Natural killer cell (primary cell): ENCODE measurements around the gene ZFP69. TPM values are rescaled to one million over a fixed set of nuclear protein-coding genes. Genes with fewer than 3 reads are reported as not detected.

Experiments used
- ATAC-seq, 3 donors: fragments of 150-1000 bp in 2 of 3; fragments of 200-7000 bp in 1 of 3; cut with Tn5 transposase; 1 replicate in 1 of 3; 2 replicates in 2 of 3; pipeline ENCODE4 v1.10.0; 2021; ENCODE audit warnings: mild to moderate bottlenecking in 2 of 3, moderate library complexity in 2 of 3
- DNase-seq, 2 donors: peaks; one replicate each; pipeline versions ENCODE4 v3.0.0 to v3.0.0-alpha.2; 2013 to 2021; ENCODE audit warnings: mixed read lengths in 1 of 2
- H3K27ac ChIP-seq: one replicate; pipeline ENCODE4 v1.5.1; 2013; ENCODE audit warnings: mild to moderate bottlenecking, low read length
- H3K27me3 ChIP-seq: one replicate; pipeline ENCODE4 v1.6.1; 2013; ENCODE audit warnings: low read length; ENCODE audit not compliant: control insufficient read depth, insufficient read depth
- H3K36me3 ChIP-seq: one replicate; pipeline ENCODE4 v1.6.1; 2013; ENCODE audit warnings: low read length; ENCODE audit not compliant: control insufficient read depth, insufficient read depth
- H3K4me1 ChIP-seq: one replicate; pipeline ENCODE4 v1.6.1; 2013; ENCODE audit warnings: low read length; ENCODE audit not compliant: control insufficient read depth, insufficient read depth
- H3K4me3 ChIP-seq: one replicate; pipeline ENCODE4 v1.5.1; 2013; ENCODE audit warnings: low read length
- H3K9me3 ChIP-seq: one replicate; pipeline ENCODE4 v1.6.1; 2013; ENCODE audit warnings: low read length; ENCODE audit not compliant: control insufficient read depth, insufficient read depth
- H3K27ac Mint-ChIP-seq, 2 donors: one replicate each; pipeline ENCODE4 v1.8.0; 2022; ENCODE audit warnings: mild to moderate bottlenecking in 2 of 2, mixed read lengths in 2 of 2, moderate library complexity in 1 of 2
- H3K27me3 Mint-ChIP-seq, 2 donors: one replicate each; pipeline ENCODE4 v1.8.0; 2022; ENCODE audit warnings: low read depth in 2 of 2, mixed read lengths in 2 of 2
- H3K36me3 Mint-ChIP-seq: one replicate; pipeline ENCODE4 v1.8.0; 2022; ENCODE audit warnings: mixed read lengths
- H3K4me1 Mint-ChIP-seq, 2 donors: one replicate each; pipeline ENCODE4 v1.8.0; 2022; ENCODE audit warnings: mixed read lengths in 2 of 2
- H3K4me3 Mint-ChIP-seq: one replicate; pipeline ENCODE4 v1.8.0; 2022; ENCODE audit warnings: mild to moderate bottlenecking, moderate library complexity, mixed read lengths
- H3K9me3 Mint-ChIP-seq, 2 donors: one replicate each; pipeline ENCODE4 v1.8.0; 2022; ENCODE audit warnings: mixed read lengths in 2 of 2
- WGBS: methylation state at CpG from one replicate; pipeline ENCODE4 v1.1.7; 2013; ENCODE audit warnings: missing lambda C conversion rate; ENCODE audit not compliant: insufficient coverage; 5-methylcytosine and 5-hydroxymethylcytosine counted together
- intact Hi-C: fragments of 100-400 bp; cut with micrococcal nuclease; formaldehyde crosslinking; loops from one replicate; pipeline ENCODE4 v1.14.2; 2022
- total RNA-seq, 4 donors: library from RNA; stranded (reverse); fragments of 120-200 nt in 1 of 4; gene quantifications; one replicate each; pipeline versions ENCODE4 v1.2.3 to v1.2.4, GENCODE V29; 2013 to 2022
- TF ChIP-seq, protein P1 (sequence below): fragments of 200-600 bp; IDR thresholded peaks from one replicate; pipeline ENCODE4 v1.8.0; 2022; ENCODE audit warnings: antibody characterized with exemption

ZFP69 gene
- total RNA-seq, 3 donors from 2014 or later (not counting 1 experiment from before 2014, with no cell fraction given) = 4.6 to 5.4 (median 4.6) TPM

DNA sequence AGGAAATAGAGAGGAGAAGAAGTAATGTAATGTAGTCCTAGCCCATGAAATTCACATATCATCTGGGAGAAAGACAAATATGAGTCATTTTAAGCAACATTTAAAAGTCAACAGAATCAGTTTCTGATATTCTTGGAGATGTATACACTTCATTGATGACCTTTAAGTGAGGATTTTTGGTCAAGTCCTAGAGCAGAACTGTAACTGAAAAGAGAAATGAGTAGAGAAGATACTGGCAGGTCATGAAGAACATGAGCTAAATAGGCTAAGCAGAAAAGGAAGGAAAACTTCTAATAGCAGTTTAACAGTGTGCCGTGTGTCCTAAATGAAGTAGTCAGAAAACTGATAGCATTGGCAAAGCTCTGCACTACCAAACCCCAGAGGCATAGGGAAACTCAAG, 22.2 kb upstream of the ZFP69 start:
- Mint-ChIP-seq H3K36me3 (peaks cover 41% of the 10 kb centered on the region), H3K9me3 (peaks cover 10 to 28% of the 10 kb centered on the region in 2 donors), H3K27me3 (no peaks in the 10 kb centered on the region), H3K27ac (no peak overlapping the region), H3K4me1 (peaks cover 12 to 17% of the 10 kb centered on the region in 2 donors), H3K4me3 (no peak overlapping the region)
- Histone ChIP-seq H3K4me3 (no peak overlapping the region), H3K27me3 (no peaks in the 10 kb centered on the region), H3K4me1 (peaks cover 12% of the 10 kb centered on the region), H3K9me3 (peaks cover 25% of the 10 kb centered on the region), H3K27ac (no peak overlapping the region), H3K36me3 (peaks cover 21% of the 10 kb centered on the region)
- intact Hi-C loops = loop anchor here (10.0 kb wide), 1 partner anchor 50 kb away; the partner anchor contains the start of gene EXO5
- WGBS = 95% methylated on average over 1 of the region's 1 CpG
- ATAC-seq (no peak), DNase-seq (no peak)
- TF ChIP-seq, protein P1, sequence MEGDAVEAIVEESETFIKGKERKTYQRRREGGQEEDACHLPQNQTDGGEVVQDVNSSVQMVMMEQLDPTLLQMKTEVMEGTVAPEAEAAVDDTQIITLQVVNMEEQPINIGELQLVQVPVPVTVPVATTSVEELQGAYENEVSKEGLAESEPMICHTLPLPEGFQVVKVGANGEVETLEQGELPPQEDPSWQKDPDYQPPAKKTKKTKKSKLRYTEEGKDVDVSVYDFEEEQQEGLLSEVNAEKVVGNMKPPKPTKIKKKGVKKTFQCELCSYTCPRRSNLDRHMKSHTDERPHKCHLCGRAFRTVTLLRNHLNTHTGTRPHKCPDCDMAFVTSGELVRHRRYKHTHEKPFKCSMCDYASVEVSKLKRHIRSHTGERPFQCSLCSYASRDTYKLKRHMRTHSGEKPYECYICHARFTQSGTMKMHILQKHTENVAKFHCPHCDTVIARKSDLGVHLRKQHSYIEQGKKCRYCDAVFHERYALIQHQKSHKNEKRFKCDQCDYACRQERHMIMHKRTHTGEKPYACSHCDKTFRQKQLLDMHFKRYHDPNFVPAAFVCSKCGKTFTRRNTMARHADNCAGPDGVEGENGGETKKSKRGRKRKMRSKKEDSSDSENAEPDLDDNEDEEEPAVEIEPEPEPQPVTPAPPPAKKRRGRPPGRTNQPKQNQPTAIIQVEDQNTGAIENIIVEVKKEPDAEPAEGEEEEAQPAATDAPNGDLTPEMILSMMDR = no peak

DNA sequence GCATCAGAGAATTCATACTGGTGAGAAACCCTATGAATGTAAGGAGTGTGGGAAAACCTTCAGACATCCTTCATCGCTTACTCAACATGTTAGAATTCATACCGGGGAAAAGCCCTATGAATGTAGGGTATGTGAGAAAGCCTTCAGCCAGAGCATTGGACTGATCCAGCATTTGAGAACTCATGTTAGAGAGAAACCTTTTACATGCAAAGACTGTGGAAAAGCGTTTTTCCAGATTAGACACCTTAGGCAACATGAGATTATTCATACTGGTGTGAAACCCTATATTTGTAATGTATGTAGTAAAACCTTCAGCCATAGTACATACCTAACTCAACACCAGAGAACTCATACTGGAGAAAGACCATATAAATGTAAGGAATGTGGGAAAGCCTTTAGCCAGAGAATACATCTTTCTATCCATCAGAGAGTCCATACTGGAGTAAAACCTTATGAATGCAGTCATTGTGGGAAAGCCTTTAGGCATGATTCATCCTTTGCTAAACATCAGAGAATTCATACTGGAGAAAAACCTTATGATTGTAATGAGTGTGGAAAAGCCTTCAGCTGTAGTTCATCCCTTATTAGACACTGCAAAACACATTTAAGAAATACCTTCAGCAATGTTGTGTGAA, 14.0 kb upstream of the ZFP69 start:
- intact Hi-C loops = no loop called here
- H3K9me3 Mint-ChIP-seq = peaks cover 17 to 41% of the 10 kb centered on the region in 2 donors
- TF ChIP-seq, protein P1 = no peak
- H3K4me3 Mint-ChIP-seq = no peak overlapping the region
- Histone ChIP-seq H3K4me3 (no peak overlapping the region), H3K27ac (no peak overlapping the region), H3K4me1 (no peaks in the 10 kb centered on the region), H3K36me3 (peaks cover 21% of the 10 kb centered on the region), H3K9me3 (peaks cover 75% of the 10 kb centered on the region), H3K27me3 (no peaks in the 10 kb centered on the region)
- H3K27ac Mint-ChIP-seq = no peak overlapping the region
- ATAC-seq (no peak), DNase-seq (peak in 1 of 2 donors; percentile 9)
- peaks cover 61% of the 10 kb centered on the region for H3K36me3 Mint-ChIP-seq
- WGBS = 100% methylated on average over 2 of the region's 3 CpGs
- H3K4me1 Mint-ChIP-seq = no peaks in the 10 kb centered on the region
- no peaks in the 10 kb centered on the region for H3K27me3 Mint-ChIP-seq

DNA sequence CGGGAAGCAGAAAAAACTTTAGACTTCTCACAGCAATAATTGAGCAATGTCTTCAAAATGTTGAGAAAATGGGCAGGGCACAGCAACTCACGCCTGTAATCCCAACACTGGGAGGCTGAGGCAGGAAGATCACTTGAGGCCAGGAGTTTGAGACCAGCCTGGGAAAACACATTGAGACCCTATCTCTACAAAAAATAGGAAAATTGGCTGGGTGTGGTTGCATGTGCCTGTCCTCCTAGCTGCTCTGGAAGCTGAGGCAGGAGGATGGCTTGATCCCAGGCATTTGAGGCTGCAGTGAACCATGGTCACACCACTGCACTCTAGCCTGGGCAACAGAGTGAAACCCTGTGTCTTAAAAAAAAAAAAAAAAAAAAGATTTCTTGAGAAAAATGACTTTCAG, 7.8 kb upstream of the ZFP69 start:
- Mint-ChIP-seq H3K27ac (no peak overlapping the region), H3K27me3 (no peaks in the 10 kb centered on the region), H3K4me3 (no peak overlapping the region), H3K36me3 (peaks cover 58% of the 10 kb centered on the region), H3K4me1 (no peaks in the 10 kb centered on the region), H3K9me3 (peaks cover 24 to 46% of the 10 kb centered on the region in 2 donors)
- intact Hi-C loops = no loop called here
- ATAC-seq (no peak), DNase-seq (no peak)
- no peak overlapping the region for H3K4me3 ChIP-seq
- H3K9me3 ChIP-seq = peaks cover 55% of the 10 kb centered on the region
- 95% methylated on average over 2 of the region's 2 CpGs for WGBS
- no peaks in the 10 kb centered on the region for H3K27me3 ChIP-seq
- H3K27ac ChIP-seq = no peak overlapping the region
- no peaks in the 10 kb centered on the region for H3K36me3 ChIP-seq
- no peaks in the 10 kb centered on the region for H3K4me1 ChIP-seq
- TF ChIP-seq, protein P1 = no peak

DNA sequence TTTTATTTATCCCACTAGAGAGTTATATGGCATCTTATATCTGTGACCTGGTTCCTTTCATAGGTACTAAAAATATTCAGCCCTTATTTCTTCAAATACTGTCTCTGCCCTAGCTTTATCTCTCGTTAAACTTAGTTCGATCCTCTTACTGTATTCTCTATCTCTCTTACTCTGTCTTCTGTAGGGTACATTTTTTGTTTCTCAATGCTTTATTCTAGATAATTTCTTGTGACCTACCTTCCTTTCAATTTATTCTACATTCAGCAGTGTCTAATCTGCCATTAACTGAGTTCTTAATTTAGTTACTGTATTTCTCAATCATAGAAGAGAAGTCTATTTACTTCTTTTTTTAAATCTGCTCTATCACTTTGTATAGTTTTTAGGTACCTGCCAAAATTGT, 1.8 kb upstream of the ZFP69 start:
- H3K9me3 Mint-ChIP-seq = peaks cover 14 to 27% of the 10 kb centered on the region in 2 donors
- TF ChIP-seq, protein P1 = no peak
- H3K9me3 ChIP-seq = peaks cover 11% of the 10 kb centered on the region
- 100% methylated on average over 2 of the region's 2 CpGs for WGBS
- DNase-seq = no peak
- no peak overlapping the region for H3K4me3 ChIP-seq
- H3K4me1 ChIP-seq = peaks cover 11% of the 10 kb centered on the region
- H3K27ac ChIP-seq = no peak overlapping the region
- peaks cover 27% of the 10 kb centered on the region for H3K36me3 Mint-ChIP-seq
- H3K27me3 ChIP-seq = no peaks in the 10 kb centered on the region
- intact Hi-C loops = no loop called here
- no peaks in the 10 kb centered on the region for H3K27me3 Mint-ChIP-seq
- no peak for ATAC-seq
- no peak overlapping the region for H3K4me3 Mint-ChIP-seq
- H3K4me1 Mint-ChIP-seq = peaks cover 24 to 28% of the 10 kb centered on the region in 2 donors
- H3K27ac Mint-ChIP-seq = peak overlapping the region in 1 of 2 donors; percentile 30
- H3K36me3 ChIP-seq = no peaks in the 10 kb centered on the region
